Measurements from ENCODE around the gene GUCA1A.

GRCh38 chr6:42227173-42227850, 54.1 kb downstream of the GUCA1A start:
- TF ChIP-seq GATA3 (IDR thresholded peaks at IDR 0.05; ENCODE audit: low read depth, low read length) (no peak), GATA2 (IDR thresholded peaks at IDR 0.05; ENCODE audit: low read depth, low read length) (no peak)
